Hematopoietic multipotent progenitor cell treated with erythropoietin and hydrocortisone succinate and interleukin-3 and kit ligand, for 4 days (in vitro differentiated cells): ENCODE measurements around the gene CAMSAP1.
"Not testable (repeated sequence)": the region's sequence is repeated elsewhere in the genome, so short reads cannot be mapped to it uniquely, and the experiment has no call there.

Experiments
- DNase-seq: peaks from one replicate; pipeline ENCODE4 v3.0.0-alpha.2; 2015

The CAMSAP1 gene

DNA sequence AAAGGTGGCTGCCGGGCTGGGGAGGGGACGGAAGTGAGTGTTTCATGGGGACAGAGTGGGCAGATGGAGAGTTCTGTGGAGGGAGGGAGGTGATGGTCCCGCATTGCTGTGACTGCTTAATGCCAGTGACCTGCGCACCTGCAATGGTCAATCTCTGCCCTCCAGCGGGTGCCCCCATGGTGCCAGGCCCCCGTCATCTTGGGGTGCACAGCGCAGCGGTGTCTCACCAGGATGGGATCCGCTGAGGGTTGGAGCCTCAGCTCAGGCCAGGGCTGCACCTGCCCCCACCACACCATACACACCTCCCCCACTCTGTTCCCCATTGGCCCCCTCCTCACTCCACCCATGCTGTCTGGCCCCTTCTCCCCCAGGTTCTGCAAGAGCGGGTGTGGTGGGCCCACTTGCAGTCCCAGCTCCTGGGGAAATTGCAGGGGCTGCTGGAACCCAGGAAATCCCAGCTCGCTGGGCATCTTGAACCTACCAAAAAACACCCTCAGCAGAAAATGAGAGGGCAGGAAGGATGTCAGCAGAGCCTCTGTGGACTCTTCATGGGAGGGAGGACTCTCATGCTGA, 12.1 kb upstream of the CAMSAP1 start:
- DNase-seq = no peak

DNA sequence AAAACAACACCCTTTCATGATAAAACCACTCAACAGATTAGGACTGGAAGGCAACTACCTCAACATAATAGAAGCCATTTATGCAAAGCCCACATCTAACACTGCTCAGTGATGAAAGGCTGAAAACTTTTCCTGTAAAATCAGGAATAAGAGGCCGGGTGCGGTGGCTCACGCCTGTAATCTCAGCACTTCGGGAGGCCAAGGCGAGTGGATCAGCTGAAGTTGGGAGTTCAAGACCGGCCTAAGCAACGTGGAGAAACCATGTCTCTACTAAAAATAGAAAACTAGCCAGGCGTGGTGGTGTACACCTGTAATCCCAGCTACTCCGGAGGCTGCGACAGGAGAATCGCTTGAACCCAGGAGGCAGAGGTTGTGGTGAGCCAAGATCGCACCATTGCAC, 8.9 kb upstream of the CAMSAP1 start:
- DNase-seq = not testable (repeated sequence)

DNA sequence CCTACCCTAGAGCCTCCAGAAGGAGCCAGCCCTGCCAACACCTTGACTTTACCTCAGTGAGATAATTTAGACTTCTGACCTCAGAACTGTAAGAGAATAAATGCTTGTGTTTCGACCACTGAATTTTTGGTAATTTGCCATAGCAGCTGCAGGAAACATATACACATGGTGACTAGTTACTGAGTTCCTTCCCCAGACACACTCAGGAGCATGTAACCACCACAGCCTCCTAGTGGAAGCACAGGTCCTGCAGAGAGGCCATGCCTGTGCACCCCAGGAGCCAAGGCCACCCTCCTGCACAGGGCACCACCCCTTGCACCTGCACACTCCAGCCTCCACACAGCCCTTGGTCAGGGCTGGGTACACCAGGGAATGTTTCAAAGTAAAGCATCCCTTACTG, 7.6 kb upstream of the CAMSAP1 start:
- DNase-seq = no peak

DNA sequence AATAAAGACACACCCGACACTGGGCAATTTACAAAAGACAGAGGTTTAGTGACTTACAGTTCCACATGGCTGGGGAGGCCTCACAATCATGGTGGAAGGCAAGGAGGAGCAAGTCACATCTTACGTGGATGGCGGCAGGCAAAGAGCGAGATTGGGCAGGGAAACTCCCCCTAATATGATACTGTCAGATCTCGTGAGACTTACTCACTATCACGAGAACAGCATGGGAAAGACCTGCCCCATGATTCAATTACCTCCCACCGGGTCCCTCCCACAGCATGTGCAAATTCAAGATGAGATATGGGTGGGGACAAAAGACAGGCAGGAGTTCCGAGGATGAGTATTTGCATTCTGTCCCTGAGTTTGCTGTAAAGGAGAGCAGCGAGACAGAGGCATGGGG, 3.9 kb upstream of the CAMSAP1 start:
- DNase-seq = not testable (repeated sequence)

DNA sequence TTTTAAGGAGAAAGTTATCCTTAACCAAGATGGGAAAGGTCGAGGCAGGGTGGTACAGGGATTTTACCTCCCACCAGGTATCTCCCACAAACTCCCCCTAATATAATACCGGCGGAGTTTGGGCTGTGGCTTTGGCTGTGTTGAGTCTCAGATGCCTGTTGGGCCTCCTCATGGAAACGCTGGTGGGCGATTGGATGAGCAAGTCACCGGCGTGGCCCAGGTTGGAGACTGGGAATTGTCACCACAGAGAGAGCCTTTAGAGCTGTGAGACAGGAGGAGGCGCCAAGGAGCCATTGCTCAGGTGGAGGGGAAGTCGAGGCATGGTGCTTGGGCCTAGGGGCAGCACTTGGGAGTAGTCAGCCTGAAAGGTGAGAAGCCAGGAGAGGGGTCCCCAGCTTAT, 3.4 kb upstream of the CAMSAP1 start:
- no peak for DNase-seq

DNA sequence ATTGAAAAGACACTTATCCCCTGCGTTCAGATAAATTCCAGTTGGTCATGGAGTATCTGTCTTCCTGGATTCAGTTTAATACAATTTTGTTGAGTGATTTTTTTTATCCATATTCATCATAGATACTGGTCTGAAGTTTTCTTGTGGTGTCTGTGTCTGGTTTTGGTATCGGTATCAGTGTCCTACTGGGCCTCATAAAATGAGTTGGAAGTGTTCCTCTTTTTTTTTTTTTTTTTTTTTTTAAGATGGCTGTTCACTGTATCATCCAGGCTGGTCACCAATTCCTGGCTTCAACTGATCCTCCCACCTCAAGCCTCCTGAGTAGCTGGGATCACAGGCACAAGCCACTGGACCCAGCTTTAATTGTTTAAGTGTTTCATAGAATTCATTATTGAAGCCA, 2.9 kb upstream of the CAMSAP1 start:
- DNase-seq = no peak

DNA sequence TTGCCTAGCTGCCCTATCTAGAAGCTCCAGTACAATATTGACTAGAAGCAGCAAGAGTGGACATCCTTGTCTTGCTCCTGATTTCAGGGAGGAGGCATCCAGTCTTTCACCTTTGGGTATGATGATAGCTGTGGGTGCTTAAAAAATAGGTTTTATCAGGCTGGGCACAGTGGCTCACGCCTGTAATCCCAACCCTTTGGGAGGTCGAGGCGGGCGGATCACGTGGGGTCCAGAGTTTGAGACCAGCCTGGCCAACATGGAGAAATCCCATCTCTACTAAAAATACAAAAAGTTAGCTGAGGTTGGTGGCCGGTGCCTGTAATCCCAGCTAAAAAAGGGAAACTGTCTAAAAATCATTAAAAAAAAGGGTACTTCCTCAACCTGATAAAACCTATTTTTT, 2.0 kb upstream of the CAMSAP1 start:
- no peak for DNase-seq

DNA sequence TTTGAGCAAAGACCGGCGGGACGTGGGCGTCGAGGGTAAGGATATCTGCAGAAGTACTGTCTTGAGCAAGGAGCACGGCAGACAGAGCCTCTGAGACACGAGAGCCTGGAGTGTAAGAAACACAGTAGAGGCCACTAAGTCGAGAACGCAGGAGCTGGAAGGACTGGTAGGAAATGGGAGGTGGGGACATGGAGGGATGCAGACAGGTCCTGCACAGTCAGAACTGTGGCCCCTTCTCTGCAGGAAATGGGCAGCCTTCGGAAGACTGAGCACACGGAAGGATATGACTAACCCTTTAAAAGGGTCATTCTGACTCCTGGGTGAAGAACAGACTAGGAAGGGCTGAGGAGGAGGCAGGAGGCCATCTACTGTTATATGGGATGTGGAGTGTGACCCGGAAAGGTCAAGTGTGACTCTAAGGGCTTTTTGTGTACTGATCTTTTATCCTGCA, 1.4 kb upstream of the CAMSAP1 start:
- no peak for DNase-seq

DNA sequence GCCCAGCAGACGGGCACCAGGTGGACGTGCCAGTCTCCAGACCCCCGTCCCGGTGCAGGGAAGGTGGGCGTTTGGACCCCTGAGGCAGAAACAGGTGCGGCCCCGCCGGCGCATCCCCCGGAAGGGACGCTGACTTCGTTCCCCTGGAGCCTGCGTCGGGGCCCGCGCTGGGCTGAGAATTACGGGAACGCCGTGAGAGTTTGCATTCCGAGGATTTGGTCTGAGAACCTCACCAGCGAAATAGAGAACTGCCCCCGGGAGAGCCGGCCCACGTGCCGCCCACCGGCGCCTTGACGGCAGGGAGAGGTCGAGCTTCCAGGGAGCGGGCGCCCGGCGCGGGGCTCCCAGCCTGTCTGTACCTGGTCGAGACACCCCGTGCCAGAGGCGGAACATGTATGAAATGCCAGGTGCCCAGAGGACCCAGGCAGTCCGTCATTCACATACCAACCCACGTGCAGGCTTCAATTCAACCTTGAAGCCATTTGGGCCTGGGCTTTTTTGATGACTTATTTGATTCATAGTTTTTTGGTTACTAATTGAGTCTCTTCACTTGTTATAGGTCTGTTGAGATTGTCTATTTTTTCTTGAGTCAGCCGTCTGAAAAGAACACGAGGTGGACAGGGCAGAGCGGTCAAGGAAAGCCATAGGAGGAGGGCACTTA, 877 bp upstream of the CAMSAP1 start:
- no peak for DNase-seq

DNA sequence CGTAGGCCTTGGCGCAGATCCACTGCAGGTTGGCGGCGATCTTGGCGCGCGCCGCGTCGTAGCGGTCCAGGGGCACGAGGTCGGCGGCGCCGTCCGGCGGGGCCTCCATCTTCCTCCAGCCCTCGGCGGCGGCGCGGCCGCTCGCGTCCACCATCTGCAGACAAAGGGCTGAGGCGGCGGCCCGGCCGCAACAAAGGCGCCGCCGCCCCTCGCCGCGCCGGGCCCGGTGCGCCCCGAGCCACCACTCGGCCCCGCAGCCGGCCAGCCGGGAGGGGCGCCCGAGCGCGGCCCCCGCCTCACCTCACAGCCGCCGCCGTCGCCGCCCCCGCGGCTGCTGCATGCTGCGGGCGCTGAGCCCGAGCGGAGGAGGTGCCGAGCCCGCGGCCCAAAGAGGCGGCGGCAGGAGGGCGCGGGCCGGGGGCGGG, 328 bp downstream of the CAMSAP1 start:
- peak; percentile 54 for DNase-seq

DNA sequence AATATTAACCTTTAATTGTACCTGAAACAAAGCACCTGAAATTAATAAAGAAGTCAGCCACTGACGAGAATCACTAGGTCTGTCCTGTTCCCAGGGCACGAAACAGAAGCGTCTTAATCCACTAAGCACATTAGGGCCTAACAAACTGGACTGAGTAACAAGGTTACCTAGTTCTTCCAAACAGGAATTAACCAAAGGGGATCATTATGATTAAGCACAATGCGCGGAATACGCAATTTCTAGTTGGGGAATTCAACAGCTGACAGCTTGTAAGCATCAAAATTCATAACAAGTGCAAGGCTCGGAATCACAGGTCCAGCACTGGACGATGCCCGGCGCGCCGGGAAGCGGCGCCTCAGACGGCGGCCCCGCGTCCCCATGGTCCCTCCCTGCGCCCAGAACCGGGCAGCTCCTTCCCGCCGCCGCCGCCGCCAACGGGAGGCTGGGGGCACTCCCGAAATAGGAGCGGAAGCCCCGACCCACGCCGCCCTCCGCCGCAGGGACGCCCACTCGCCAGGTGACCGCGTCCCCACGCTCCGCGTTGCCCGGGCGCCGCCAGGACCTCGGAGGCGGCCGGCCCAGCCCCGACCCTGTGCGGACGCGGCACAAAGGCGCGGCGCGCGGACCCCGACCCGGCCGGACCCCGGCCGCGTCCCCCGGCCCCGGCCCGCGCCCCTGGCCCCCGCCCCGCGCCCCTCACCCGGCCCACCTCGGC, 898 bp downstream of the CAMSAP1 start:
- peak; percentile 41 for DNase-seq

DNA sequence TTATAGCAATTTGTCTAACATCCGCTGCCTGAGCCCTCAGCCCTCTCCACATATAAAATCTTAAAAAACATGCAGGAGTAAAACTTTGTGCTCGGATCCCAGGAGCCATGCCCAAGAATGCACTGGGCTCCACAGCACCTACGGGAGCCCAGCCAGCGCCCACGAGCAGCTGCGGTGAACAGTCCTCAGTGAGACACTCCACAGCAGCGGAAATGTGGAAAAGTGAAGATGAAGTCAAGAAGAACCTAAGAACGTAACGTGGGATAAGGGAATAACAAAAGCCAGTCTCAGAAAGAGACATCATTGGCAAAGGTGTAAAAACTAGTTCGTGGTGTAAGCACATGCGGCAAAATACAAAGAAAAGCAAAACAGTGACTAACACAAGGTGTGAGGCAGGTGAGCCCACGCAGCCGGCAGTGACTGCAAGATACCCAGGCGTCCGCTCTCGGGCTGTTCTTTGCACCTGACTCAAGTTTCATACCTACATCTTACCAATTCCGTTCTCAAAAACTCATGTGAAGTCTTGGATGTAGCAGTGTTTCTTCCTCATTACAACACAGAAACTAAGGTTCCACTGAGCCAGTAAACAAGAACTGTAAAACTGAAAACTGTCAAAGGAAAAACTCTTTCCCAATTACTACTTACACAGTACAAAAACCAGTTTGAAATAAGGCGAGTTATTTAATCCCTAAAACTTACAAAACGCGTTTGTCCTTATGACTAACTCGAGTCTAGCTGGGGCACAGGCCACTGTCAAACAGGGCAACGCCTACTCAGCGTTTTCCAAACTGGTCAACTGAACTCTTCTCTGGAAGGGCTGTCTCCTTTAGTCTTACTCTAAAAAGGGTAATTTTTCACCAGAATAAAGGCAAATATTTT, 1.7 kb downstream of the CAMSAP1 start:
- peak; percentile 33 for DNase-seq

DNA sequence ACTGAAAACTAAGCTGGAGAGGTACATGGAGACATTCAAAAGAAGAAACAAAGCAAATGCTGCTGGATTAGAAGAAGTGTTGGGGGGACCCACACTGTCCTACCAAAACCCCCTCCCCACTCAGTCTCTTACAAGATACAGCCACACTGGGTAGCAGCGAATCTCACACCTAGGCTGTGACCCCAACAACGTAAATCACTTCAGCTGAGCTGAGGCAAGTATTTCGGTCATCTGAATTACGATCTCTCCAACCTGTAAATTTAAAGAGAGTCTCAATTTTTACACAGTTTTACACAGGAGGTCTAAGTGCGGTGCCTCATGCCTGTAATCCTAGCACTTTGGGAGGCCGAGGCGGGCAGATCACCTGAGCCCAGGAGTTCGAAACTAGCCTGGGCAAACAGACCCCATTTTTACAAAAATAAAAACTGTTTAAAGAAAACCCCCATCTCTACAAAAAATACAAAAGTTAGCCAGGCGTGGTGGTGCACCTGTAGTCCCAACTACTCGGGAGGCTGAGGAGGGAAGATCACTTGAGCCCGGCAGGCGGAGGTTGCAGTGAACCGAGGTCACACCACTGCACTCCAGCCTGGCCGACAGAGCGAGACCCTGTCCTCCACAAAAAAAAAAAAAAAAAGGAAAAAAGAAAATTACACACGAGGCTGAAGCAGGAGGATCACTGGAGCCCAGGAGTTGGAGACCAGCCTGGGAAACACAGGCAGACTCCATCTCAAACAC, 3.4 kb downstream of the CAMSAP1 start:
- DNase-seq = no peak

DNA sequence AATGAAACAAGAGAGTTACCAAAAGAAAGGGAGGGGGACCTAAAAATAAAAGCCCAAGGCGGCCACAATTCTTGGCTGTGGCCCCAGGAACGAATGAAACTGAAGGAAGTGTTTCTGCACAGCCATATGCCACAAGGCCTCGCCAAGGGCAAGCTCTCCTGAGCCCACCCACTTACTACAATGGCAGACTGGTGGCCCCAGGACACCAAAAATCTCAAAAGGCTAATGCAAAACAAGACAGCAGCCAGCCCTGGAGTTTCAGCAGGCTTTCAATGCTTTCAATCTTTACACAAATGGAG, 4.0 kb downstream of the CAMSAP1 start:
- DNase-seq = no peak

DNA sequence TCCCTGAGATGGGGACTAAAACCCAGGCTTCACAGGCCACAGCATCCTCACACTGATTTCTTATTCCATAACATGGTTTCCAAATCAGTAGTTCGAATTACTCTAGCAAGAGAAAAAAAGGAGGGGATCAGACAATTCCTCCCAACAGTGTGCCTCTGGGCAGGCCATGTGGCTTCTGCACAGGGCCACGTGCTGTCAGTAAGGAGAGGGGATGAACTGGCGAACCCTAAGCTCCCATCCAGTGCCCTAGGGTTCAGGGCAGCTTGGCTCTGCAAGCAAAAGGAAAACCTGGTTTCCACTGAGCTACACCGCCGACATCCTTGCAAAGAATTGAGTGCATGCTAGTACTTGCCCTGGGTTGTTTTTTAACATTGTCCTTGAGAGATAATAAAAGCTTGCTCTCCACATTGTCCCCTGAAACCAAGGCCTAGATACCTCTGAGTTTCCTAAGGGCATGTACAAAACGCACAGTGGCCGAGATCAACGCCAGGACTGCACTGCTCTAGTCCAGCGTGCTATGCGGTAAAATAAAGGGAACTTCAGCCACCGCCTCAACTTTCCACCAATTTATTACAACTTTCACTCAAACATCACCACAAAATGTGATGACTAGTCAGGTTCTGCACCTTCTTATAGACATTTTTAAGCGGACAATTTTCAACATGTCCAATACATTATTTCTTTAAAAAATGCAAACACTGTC, 4.5 kb downstream of the CAMSAP1 start:
- no peak for DNase-seq

DNA sequence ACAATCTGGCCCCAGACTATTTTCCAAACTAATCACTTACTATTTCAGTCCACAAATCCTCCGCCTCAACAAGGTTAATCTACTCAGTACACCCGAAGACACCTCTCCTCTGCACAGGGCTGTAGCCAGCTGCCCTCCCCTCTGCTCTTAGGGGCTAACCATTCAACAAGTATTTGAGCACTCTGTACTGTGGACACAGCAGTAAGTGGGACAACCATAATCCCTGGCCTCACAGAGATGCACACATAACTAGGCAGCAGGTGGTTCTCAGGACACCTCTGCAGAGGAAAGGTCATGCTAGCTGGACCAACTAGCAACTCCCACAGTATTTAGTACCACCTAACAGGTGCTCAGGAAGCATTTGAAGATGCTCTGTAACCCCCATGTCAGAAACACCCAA, 5.5 kb downstream of the CAMSAP1 start:
- DNase-seq = no peak

DNA sequence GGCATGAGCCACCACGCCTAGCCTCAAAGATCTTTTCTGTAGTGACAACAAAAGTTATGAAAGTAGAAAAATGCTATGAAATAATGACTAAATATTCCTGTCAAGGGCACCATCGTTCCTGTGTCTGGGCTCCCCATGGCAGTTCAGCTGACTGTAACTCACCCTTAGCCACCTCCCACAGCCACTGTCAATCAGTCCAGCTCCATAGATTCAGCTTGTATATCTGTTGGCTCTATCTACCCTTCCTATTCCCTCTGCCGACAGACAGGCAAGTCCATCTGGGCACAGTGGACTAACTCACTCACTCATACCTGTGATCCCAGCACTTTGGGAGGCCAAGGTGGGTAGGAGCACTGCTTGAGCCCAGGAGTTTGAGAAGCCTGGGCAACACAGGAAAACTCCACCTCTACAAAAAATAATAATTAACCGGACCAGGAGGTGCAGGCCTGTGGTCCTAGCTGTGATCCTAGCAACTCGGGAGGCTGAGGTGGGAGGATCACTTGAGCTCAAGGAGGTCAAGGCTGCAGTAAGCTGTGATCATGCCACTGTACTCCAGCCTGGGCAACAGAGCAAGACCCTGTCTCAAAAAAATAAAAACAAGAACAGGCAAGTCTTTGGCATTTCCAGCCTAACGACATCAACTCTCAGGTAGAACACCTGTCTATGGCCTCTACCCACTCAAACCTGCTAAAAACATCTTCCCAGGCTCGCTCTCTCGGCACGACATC, 6.2 kb downstream of the CAMSAP1 start:
- DNase-seq = no peak

DNA sequence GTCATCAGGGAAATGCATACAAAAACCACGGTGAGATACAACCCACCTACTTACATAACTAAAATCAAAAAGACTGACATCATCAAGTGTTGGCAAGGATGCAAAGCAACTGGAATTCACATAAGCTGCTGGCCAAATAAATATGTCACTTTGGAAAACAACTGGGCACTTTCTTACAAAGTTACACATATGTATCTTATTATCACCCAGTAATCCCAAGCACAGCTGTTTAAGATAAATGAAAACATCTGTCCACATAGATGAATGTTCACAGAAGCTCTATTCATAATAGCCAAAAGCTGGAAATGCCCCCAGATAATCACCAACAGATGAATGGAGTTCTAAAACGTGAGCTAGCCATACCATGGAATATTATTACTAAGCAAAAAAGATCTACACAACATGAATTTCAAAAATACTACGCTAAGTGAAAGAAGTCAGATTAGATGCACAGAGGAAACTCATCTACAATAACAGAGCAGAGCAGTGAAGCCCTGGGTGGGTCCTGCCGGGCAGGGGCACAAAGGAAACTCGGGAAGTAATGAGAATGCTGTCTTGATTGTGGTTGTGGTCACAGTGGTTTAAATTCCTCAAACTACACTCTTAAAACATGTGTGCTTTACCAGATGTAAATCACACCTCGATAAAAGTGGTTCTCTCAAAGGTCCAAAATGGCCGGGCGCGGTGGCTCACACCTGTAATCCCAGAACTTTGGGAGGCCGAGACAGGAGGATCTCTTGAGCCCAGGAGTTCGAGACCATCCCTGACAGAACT, 8.5 kb downstream of the CAMSAP1 start:
- peak; percentile 53 for DNase-seq

DNA sequence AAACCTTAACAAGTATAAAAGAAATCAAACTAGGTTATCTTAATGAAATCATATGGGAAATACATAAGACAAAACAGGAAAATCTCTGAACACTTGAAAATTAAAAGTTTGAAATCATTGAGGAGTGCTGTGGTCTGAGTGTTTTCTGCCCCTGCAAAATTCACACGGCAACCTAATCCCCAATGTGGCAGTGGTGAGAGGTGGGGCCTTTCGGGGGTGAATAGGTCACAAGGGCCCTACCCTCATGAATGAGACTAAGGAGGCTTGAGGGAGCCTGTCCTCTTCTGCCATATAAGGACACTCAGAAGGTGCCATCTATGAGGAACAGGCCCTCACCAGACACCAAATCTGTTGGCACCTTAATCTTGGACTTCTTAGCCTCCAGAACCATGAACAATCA, 10.7 kb downstream of the CAMSAP1 start:
- no peak for DNase-seq

DNA sequence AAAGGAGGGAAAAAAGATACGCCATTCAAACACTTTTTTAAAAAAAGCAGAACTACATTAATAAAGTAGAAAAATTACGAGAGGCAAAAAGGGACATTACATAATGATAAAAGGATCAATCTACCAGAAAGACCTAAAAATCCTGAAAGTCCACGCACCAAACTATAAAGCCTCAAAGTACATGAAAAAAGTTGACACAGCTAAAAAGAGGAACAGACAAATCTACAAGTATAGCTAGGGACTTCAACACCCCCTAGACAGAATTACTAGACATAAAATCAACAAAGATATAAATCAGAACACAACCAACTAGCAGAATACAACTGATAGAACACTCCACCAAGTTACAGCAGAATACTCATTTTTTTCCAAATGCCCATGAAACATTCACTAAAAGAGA, 11.1 kb downstream of the CAMSAP1 start:
- DNase-seq = peak; percentile 41
